Cerebellar cortex (tissue), 1 donor: ENCODE data around the gene CACNB2.

Experiments used
- DNase-seq: peaks from one replicate; pipeline ENCODE4 v3.0.0-alpha.2; 2015; ENCODE audit warnings: low spot score

CACNB2 gene

DNA sequence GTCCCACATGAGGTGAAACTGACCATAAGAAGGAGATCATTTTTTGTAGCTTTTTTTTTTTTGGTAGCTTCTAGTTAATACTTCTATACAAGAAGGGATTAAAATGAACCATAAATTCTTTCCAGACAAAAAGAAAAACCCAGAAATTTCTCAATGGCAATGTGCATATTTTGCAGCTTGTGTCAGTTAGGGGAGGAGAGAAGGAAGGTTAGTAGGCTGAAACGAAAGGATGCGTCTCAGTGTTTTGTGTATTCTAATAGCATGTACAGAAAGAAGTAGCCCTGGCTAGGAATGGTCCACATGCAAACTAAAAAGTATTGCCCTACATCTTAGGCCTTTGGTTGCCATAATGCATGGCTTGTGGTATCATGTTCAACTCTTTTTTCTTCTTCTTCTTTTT lies 90.6 kb downstream of the CACNB2 start:
- DNase-seq = no peak

- no peak for DNase-seq
These were observed 91.3 kb downstream of the CACNB2 start for GRCh38 chr10:18231480-18231879.

DNA sequence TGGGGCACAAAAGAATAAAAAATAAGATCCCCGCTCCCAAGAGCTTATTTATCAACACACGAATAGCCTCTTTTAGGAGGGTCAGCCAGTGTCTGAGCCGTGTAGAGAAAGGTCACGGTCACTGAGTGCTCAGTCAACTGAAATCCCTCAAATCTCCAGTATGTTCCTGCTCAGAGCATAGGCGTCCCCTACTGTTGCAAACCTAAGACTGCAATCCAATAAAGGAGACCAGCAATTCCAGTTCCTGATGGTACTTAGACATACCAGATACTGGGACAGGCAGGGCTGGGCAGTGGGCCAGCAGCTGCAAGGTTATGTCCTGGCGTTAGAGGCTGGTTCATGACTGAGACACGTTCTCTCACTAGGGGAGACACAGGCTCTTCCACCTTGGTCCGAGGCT lies 93.6 kb downstream of the CACNB2 start:
- peak; percentile 8 for DNase-seq

GRCh38 chr10:18235477-18235876 lies 95.3 kb downstream of the CACNB2 start:
- no peak for DNase-seq

GRCh38 chr10:18236756-18237155 lies 96.5 kb downstream of the CACNB2 start:
- no peak for DNase-seq

DNA sequence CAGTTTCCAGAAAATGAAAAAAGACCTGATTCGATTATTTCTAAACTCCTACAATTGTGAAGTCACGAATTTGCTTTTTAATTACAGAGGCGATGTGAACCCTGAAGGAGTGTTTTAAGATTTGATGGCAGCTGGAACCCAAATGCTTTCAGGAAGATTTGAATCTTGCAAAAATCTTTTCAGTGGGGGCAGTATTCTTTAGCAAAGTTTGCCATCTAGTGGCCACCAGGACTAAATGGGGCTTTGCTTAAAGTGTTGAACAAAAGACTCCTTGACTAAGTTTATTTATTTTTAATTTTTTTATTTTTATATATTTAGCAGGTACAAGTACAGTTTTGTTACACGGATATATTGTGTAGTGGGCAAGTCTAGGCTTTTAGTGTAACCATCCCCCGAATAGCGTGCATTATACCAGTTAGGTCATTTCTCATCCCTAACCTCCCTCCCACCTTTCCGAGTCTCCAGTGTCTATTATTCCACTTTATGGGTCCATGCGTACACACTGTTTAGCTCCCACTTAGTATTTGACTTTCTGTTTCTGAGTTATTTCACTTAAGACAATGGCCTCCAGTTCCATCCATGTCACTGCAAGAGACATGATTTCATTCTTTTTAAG lies 98.8 kb downstream of the CACNB2 start:
- DNase-seq = peak; percentile 60

- DNase-seq = no peak
These were observed 100.1 kb downstream of the CACNB2 start for GRCh38 chr10:18240185-18240882.

DNA sequence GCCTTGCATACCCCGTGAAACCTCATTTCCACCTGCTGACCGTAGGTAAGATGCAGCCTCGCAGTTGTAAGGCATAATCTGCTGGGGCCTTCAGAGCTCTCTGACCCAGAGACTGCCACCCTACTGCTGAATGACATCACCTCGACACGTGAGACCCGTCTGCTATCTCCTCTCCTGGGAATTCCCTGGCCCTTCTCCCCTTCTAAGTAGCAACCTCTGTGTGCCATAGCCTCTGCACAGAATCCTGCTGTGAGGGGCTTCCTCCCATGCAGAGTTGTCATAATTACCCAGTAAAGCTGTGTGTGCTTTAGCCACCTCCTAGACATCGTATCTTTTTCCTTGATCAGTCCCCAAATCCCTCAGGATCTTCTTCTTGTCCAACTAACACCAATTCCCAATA lies 106.7 kb downstream of the CACNB2 start:
- no peak for DNase-seq

DNA sequence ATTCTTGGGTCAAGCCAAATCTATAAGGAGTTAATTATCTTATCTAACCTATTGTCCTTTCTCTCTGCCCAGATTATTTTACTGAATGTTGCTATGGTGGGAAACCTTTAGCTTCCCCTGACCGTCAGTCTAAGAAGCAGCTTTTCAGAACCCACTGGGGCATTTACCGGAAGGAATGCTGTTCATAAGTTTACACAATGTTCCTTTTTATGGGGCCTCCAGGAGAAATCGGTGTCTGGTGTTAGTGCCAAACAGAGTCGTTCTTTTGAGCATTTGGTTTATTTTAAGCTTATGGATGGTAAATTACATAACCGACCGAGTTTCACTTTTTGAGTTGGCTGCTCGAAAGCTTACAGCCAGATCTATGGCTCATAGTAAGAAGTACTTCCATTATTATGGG lies 111.9 kb downstream of the CACNB2 start:
- no peak for DNase-seq

DNA sequence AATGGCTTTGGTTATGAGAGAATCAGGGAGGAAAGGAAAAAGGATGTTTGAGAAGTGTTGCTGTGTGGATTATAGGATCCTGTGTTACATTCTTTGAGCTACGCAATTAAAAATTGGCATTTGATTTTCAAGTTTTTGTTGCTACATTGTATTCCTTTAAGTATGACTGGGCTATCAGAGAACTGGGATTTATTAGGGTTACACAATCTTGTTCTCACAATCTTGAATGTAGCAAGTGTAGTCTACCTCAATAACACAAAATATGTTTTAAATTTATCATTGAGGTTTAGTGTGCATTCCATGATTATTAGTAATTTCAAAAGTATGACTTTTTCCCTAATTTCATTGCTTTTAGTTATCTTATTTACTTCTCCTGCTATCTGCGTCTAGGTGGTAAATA lies 113.9 kb downstream of the CACNB2 start:
- no peak for DNase-seq

GRCh38 chr10:18254692-18255091 lies 114.5 kb downstream of the CACNB2 start:
- no peak for DNase-seq

DNA sequence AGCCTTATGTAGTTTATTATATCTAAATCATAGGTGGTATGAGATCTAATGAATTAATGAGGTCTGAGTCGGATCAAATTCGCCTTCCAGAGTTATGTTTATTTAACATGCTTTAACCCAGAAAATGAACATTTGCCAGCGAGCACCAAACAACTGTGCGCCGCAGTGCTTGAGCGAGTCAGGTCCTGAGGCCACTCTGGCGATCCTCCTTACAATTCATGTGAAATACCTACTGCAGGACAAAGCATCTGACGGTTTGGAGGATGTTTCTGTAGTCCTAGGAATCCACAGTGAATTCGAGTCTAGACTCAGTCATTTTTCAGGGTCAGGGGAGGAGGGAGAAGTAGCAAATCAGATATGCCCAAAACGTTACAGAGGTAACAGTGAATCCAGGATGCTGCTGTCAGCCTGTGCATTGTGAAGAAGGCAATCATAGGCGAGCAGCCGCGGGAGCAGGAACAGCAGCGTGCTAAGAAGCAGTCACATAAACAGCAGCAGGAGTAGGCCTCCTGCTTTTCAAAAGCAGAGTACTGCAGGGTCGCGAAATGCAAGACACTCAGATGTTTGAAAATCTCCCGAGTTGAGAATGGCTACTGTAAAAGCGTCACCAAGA lies 120.2 kb downstream of the CACNB2 start:
- peak; percentile 35 for DNase-seq

- peak; percentile 22 for DNase-seq
These were observed 120.9 kb downstream of the CACNB2 start for GRCh38 chr10:18261063-18261610.

DNA sequence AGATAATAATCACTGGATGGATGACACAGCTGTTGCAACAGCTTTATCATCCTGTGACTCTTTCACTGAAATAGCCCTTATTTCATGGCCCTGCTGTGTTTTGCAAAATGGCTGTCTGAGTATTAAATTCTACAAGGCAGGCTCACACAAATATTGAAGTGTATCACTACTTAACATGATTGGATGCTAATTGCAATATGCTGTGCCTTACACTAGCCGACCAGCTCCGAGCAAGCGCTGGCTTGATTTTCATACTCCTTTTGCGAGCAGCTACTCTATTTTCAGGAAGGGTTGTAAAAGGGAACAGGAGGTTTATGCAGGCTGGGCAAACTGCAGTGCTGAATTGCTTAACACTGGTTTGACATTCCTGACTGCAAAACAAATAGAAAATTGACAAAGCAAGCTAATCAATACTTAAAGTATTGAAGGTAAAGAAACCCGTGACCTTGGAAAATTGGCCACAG lies 121.6 kb downstream of the CACNB2 start:
- DNase-seq = peak; percentile 19

DNA sequence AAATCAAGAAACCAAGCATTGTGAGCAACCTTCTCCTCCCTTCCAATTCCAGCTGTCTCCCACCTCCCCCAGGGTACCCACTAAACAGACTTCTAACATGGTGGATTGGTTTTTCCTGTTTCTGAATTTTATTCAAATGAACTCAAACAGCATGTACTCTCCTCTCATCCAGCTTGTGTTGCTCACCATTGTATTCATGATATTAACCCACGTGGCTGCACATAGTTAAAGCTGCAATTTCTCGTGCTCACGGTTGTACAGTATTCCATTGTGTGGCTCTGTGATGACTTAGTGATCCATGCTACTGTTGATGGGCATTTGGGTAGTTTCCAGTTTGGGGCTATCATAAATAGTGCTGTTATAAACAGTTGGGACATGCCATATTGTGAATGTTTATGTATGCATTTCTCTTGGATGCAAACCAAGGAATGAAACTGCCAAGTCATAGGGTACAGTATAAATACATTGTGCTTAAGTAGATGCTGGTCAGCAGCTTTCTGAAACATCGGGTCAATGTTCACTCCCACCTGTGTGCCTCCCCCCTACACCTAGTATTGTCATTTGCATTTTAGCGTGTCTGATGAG lies 124.3 kb downstream of the CACNB2 start:
- DNase-seq = no peak

DNA sequence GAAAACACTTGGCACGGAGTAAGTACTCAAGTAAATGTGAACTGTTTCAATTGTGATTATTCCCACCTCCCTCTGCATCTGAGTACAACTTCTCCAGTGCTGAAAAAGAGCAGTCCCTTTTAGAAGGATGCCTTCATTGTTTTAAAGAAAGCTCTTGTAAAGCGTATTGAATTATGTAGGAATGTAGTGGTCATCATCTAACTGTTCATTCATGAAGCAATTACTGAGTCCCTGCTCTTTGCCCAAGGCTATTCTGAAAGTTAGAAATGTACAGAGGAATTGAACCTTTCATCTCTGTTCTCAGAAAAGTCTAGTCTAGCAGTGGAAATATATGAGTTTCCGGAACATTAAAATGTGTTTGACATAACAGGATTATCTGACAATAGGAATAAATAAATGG lies 127.8 kb downstream of the CACNB2 start:
- no peak for DNase-seq

DNA sequence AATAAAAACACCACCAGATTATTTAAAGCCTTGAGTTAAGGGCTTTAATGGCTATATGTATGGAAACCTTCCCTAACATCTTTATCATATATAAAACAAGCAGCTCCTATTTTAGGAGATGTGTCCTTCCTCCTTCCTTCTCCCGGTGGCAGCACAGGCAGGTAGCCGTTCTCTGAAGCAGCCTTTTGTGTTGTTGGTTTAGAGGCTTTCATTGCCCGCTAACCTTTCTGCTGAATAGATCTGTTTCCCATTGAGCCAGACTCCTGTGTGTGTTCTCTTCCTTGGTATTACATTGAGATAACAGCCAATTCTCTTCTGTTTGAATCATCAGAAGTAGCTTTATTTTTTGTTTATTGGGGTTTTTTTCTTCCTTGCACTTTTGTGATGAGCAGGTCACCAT lies 131.3 kb downstream of the CACNB2 start:
- DNase-seq = no peak

GRCh38 chr10:18273039-18273438 lies 132.8 kb downstream of the CACNB2 start:
- DNase-seq = no peak

DNA sequence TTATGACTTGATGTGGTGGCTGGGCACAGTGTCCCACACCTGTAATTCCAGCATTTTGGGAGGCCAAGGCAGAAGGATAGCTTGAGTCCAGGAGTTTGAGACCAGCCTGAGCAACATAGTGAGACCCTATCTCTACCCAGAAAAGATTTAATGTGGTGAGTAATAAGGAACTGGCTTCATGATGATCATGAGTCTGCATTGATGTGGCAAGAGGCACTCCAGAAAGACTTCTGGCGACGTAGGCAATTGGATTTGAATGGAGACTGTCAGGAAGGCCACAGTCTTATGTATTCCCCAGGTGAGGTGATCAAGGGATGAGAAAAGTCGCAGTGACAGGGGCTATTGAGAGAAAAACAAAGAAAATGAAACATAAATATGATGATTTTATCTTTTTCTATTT lies 138.0 kb downstream of the CACNB2 start:
- no peak for DNase-seq

DNA sequence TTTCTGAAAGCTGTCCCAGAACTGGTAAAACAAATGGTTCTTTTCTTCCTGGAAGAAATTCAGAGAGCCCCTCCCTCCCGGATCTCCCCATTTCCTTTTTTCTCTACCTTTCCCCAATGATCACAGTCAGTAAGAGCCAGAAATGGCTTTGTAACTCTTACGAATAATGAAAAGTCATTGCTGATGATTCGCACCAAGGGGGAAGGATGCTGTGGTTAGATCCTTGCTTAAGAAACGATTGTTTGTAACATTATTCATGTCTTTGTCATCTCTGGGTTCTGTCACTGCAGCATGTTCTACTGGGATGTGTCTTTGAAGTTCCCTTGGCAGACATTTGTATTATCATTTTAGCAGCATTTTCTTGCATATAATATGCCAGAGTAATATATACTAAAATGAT lies 138.9 kb downstream of the CACNB2 start:
- DNase-seq = no peak

DNA sequence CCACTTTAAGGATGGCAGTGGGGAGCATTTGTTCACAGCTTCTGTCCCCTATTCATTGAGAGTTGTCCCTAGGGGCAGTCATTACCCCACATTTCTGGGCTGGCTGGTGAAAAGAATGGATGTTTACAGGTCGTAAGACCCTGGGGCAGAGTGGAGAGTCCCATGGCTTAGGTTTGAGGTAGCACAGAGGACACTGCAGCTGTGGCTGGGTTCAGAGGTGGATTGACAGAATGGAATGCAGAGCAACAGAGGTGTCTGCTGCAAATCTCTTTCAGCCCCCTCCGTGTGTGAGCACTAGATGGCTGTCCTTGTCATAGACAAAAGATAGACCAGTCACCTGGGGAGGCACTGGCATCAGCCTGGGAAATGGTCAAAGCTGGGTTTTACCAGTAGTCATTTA lies 141.9 kb downstream of the CACNB2 start:
- no peak for DNase-seq

- no peak for DNase-seq
These were observed 150.6 kb downstream of the CACNB2 start for GRCh38 chr10:18290651-18291313.
